ENCODE results near the gene TESK1. TPM values are rescaled to one million over a fixed set of nuclear protein-coding genes. Genes with fewer than 3 reads are reported as not detected.

TESK1 gene
- total and polyA plus RNA-seq, 2 donors (not counting 1 experiment from before 2014, with no cell fraction given): 43.8 to 94.1 TPM

- Histone ChIP-seq H3K9ac (ENCODE audit: low read length) (no peak overlapping the region), H3K36me3 (replicated peaks in 1 of 2; ENCODE audit: control extremely low read depth in 1 of 2, control insufficient read depth in 1 of 2, extremely low read depth in 1 of 2, insufficient read depth in 2 of 2, low read length in 1 of 2) (peaks cover 18 to 78% of the 10 kb centered on the region in 2 experiments), H3K4me2 (replicated peaks; ENCODE audit: low read depth, low read length, poor library complexity, severe bottlenecking) (peak overlapping the region; percentile 49), H3K27ac (ENCODE audit: low read length in 2 of 2) (peak overlapping the region in 1 of 2 donors; percentile 95), H3K4me3 (ENCODE audit: control extremely low read depth in 1 of 5, extremely low read depth in 1 of 5, insufficient read depth in 1 of 5, low read depth in 2 of 5, low read length in 4 of 5) (no peak overlapping the region), H2AFZ (ENCODE audit: insufficient read depth, low read depth, low read length, poor library complexity, severe bottlenecking) (no peak overlapping the region), H3K79me2 (ENCODE audit: control insufficient read depth, insufficient read depth, low read length) (peaks cover 56% of the 10 kb centered on the region), H3K4me1 (ENCODE audit: control insufficient read depth in 2 of 2, insufficient read depth in 2 of 2, low read length in 2 of 2) (peaks cover 55 to 87% of the 10 kb centered on the region in 2 donors), H3K9me3 (ENCODE audit: control extremely low read depth in 1 of 3, control insufficient read depth in 2 of 3, insufficient read depth in 1 of 3, low read length in 2 of 3) (no peaks in the 10 kb centered on the region), H3K27me3 (replicated peaks in 1 of 4; ENCODE audit: control extremely low read depth in 1 of 4, control insufficient read depth in 3 of 4, insufficient read depth in 4 of 4, low read length in 3 of 4) (no peaks in the 10 kb centered on the region), H4K20me1 (ENCODE audit: control insufficient read depth, insufficient read depth, low read length, poor library complexity, severe bottlenecking) (peaks cover 68% of the 10 kb centered on the region)
- TF ChIP-seq CTCF (IDR thresholded peaks at IDR 0.05) (no peak), EZH2 (IDR thresholded peaks at IDR 0.05; ENCODE audit: borderline replicate concordance, insufficient read depth, low read depth, low read length, poor library complexity, severe bottlenecking) (no peak)
- Mint-ChIP-seq H3K4me3 (no peak overlapping the region), H3K9me3 (ENCODE audit: insufficient read depth) (no peaks in the 10 kb centered on the region), H3K27me3 (no peaks in the 10 kb centered on the region), H3K4me1 (peaks cover 69% of the 10 kb centered on the region), H3K27ac (peak overlapping the region; percentile 86)
- ChIA-PET POLR2A (interaction anchor here (1.4 to 1.7 kb wide), 3 partner anchors 23 to 52 kb away, joined by 4 to 7 read pairs (median 4); partner anchors contain the start of gene ARHGEF39), CTCF (interaction anchor here (0.7 to 14.3 kb wide), 14 partner anchors 8 to 269 kb away, joined by 3 to 357 read pairs (median 9); partner anchors contain the start of genes ARHGEF39, CCDC107, CREB3 and RMRP)
- DNase-seq (no peak), ATAC-seq (ENCODE audit: low read depth) (no peak)
- no CpG with 5 or more reads among the region's 2 CpGs for WGBS (ENCODE audit: insufficient coverage)
- intact Hi-C loops (cut with micrococcal nuclease): no loop called here
Measured at GRCh38 chr9:35612843-35613242, 7.8 kb downstream of the TESK1 start.

DNA sequence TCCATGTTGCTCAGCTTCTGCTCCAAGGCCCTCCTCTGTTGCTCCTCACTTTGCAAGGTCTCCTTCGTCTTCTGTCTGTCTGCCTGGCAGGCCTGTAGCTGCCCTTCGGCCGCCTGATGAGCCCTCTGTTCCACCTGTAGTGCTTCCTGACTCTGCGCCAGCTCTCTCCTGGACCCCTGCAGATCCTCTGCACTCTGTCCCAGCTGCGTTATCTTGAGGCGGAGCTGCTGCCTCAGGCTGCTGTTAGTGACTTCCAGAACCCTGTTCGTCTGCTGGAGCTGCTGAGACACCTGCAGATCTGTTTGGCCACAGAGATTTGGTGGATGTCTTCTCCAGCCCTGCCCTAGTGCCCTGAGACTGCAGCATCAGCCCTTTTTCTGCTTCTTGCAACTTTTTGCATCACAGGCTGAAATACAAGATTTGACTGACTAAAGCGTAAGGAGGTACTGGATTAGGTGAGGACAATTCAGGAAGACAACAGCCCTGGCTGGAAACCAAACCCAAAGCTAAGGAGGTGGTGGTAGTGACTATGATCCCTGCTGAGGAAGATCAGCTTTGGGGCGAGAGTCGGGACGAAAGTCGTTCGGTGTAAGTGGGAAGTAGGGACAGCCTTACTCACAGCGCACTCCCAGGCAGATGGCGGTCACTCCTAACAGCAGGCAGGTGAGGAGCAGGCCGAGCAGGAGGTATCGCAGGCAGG, 11.1 kb downstream of the TESK1 start:
- Histone ChIP-seq H3K4me2 (replicated peaks; ENCODE audit: low read depth, low read length, poor library complexity, severe bottlenecking) (peak overlapping the region; percentile 76), H3K4me1 (ENCODE audit: control insufficient read depth in 2 of 2, insufficient read depth in 2 of 2, low read length in 2 of 2) (peaks cover 77 to 95% of the 10 kb centered on the region in 2 donors), H3K4me3 (ENCODE audit: control extremely low read depth in 1 of 5, extremely low read depth in 1 of 5, insufficient read depth in 1 of 5, low read depth in 2 of 5, low read length in 4 of 5) (peak overlapping the region; percentile 32 to 91 (median 85)), H3K9ac (ENCODE audit: low read length) (peak overlapping the region; percentile 93), H3K27ac (ENCODE audit: low read length in 2 of 2) (peak overlapping the region; percentile 95 to 97), H3K9me3 (ENCODE audit: control extremely low read depth in 1 of 3, control insufficient read depth in 2 of 3, insufficient read depth in 1 of 3, low read length in 2 of 3) (no peaks in the 10 kb centered on the region), H3K36me3 (replicated peaks in 1 of 2; ENCODE audit: control extremely low read depth in 1 of 2, control insufficient read depth in 1 of 2, extremely low read depth in 1 of 2, insufficient read depth in 2 of 2, low read length in 1 of 2) (peaks cover 13 to 49% of the 10 kb centered on the region in 2 experiments), H3K79me2 (ENCODE audit: control insufficient read depth, insufficient read depth, low read length) (peaks cover 48% of the 10 kb centered on the region), H2AFZ (ENCODE audit: insufficient read depth, low read depth, low read length, poor library complexity, severe bottlenecking) (peak overlapping the region; percentile 56), H3K27me3 (replicated peaks in 1 of 4; ENCODE audit: control extremely low read depth in 1 of 4, control insufficient read depth in 3 of 4, insufficient read depth in 4 of 4, low read length in 3 of 4) (no peaks in the 10 kb centered on the region), H4K20me1 (ENCODE audit: control insufficient read depth, insufficient read depth, low read length, poor library complexity, severe bottlenecking) (peaks cover 41% of the 10 kb centered on the region)
- intact Hi-C loops (cut with micrococcal nuclease): no loop called here
- Mint-ChIP-seq H3K4me1 (peaks cover 94% of the 10 kb centered on the region), H3K9me3 (ENCODE audit: insufficient read depth) (no peaks in the 10 kb centered on the region), H3K4me3 (peak overlapping the region; percentile 86), H3K27ac (peak overlapping the region; percentile 86), H3K27me3 (no peaks in the 10 kb centered on the region)
- CTCF ChIA-PET: interaction anchor here (0.7 to 14.3 kb wide), 19 partner anchors 8 to 266 kb away, joined by 3 to 357 read pairs (median 5); partner anchors contain the start of genes ARHGEF39, CCDC107, CREB3 and RMRP
- ATAC-seq (ENCODE audit: low read depth): no peak
- DNase-seq: no peak
- WGBS (ENCODE audit: insufficient coverage): 84% methylated on average over 17 of the region's 17 CpGs
- POLR2A ChIA-PET: interaction anchor here (0.6 to 7.1 kb wide), 10 partner anchors 11 to 576 kb away, joined by 3 to 114 read pairs (median 4); partner anchors contain the start of genes CCDC107, CREB3, RMRP and SIT1
- TF ChIP-seq EZH2 (IDR thresholded peaks at IDR 0.05; ENCODE audit: borderline replicate concordance, insufficient read depth, low read depth, low read length, poor library complexity, severe bottlenecking): no peak
- no peak for TF ChIP-seq CTCF (IDR thresholded peaks at IDR 0.05)

Measured in B cell (primary cell).